IMR-90 (cell line): Measurements from ENCODE around the gene DCDC1. TPM values are rescaled to one million over a fixed set of nuclear protein-coding genes. Genes with fewer than 3 reads are reported as not detected.

Experiments
- ATAC-seq: fragments of 200-7000 bp; cut with Tn5 transposase; 2 replicates; pipeline ENCODE4 v1.9.1; 2020; ENCODE audit warnings: low read depth, mild to moderate bottlenecking, moderate library complexity
- BruUV-seq: library from RNA; stranded (reverse); fragments of 400-500 nt; replicated peaks from 2 replicates; lab custom pipeline; 2021; lab: Mats Ljungman, UMichigan
- CTCF ChIA-PET: fragments of 300-600 bp; formaldehyde crosslinking; extraction: SDS; loops from one replicate; lab custom pipeline; 2021; ENCODE audit warnings: antibody characterized with exemption; lab: Yijun Ruan, JAX
- POLR2A ChIA-PET: fragments of 300-600 bp; sonication (Branson Sonifier 250); formaldehyde crosslinking; loops from one replicate; lab custom pipeline; 2022; ENCODE audit warnings: antibody characterized with exemption; ENCODE audit not compliant: unreplicated experiment; lab: Charles Lee
- DNase-seq: peaks from one replicate; pipeline ENCODE4 v3.0.0; 2013
- H2AFZ ChIP-seq: replicated peaks from 2 replicates; pipeline ENCODE3; 2013; ENCODE audit warnings: low read length, mild to moderate bottlenecking; ENCODE audit not compliant: poor library complexity
- H2AK5ac ChIP-seq: 2 replicates; pipeline ENCODE4 v1.6.1; 2013; ENCODE audit warnings: low read depth, low read length, inconsistent platforms
- H2AK9ac ChIP-seq: replicated peaks from 2 replicates; pipeline ENCODE3; 2013; ENCODE audit warnings: mild to moderate bottlenecking, low read depth, low read length, moderate library complexity; ENCODE audit not compliant: poor library complexity
- H2BK120ac ChIP-seq: 2 replicates; pipeline ENCODE4 v1.6.1; 2013; ENCODE audit warnings: low read depth, low read length, inconsistent platforms
- H2BK15ac ChIP-seq: 3 replicates; pipeline ENCODE4 v1.6.1; 2013; ENCODE audit warnings: low read depth, low read length, inconsistent platforms
- H2BK20ac ChIP-seq: 2 replicates; pipeline ENCODE4 v1.6.1; 2013; ENCODE audit warnings: low read depth, mild to moderate bottlenecking, inconsistent platforms, low read length, moderate library complexity
- H2BK5ac ChIP-seq: 2 replicates; pipeline ENCODE4 v1.6.1; 2013; ENCODE audit warnings: mild to moderate bottlenecking, low read depth, low read length, inconsistent platforms; ENCODE audit not compliant: poor library complexity, severe bottlenecking
- H3K14ac ChIP-seq: replicated peaks from 2 replicates; pipeline ENCODE4 v1.6.1; 2013; ENCODE audit warnings: low read depth, low read length, inconsistent platforms
- H3K18ac ChIP-seq: 2 replicates; pipeline ENCODE4 v1.6.1; 2013; ENCODE audit warnings: low read depth, low read length, control low read depth
- H3K23ac ChIP-seq: 2 replicates; pipeline ENCODE4 v1.6.1; 2013; ENCODE audit warnings: low read depth, low read length, inconsistent platforms
- H3K27ac ChIP-seq: 2 replicates; pipeline ENCODE4 v1.5.1; 2013; ENCODE audit warnings: mild to moderate bottlenecking, control low read depth, low read length; ENCODE audit not compliant: insufficient read depth
- H3K27me3 ChIP-seq: 2 replicates; pipeline ENCODE4 v1.6.1; 2013; ENCODE audit warnings: low read length; ENCODE audit not compliant: control insufficient read depth, insufficient read depth
- H3K36me3 ChIP-seq: 2 replicates; pipeline ENCODE4 v1.6.1; 2013; ENCODE audit warnings: low read length, mixed read lengths; ENCODE audit not compliant: control insufficient read depth, insufficient read depth
- H3K4ac ChIP-seq: 2 replicates; pipeline ENCODE4 v1.6.1; 2013; ENCODE audit warnings: low read depth, low read length, inconsistent platforms
- H3K4me1 ChIP-seq: 2 replicates; pipeline ENCODE4 v1.6.1; 2013; ENCODE audit warnings: low read length, mixed read lengths; ENCODE audit not compliant: control insufficient read depth, insufficient read depth
- H3K4me2 ChIP-seq: 2 replicates; pipeline ENCODE4 v1.6.1; 2013; ENCODE audit warnings: low read depth, mild to moderate bottlenecking, control low read depth, low read length, moderate library complexity
- H3K4me3 ChIP-seq: 2 replicates; pipeline ENCODE4 v1.5.1; 2013; ENCODE audit warnings: low read depth, mild to moderate bottlenecking, control low read depth, low read length, moderate library complexity; ENCODE audit not compliant: insufficient read depth
- H3K56ac ChIP-seq: 2 replicates; pipeline ENCODE4 v1.6.1; 2013; ENCODE audit warnings: low read length, inconsistent platforms; ENCODE audit not compliant: insufficient read depth; ENCODE audit errors: extremely low read depth
- H3K79me1 ChIP-seq, 2 experiments: 2 replicates each; pipeline ENCODE4 v1.6.1; 2013; ENCODE audit warnings: low read length in 2 of 2, inconsistent platforms in 1 of 2, low read depth in 1 of 2
- H3K9ac ChIP-seq: 2 replicates; pipeline ENCODE4 v1.6.1; 2013; ENCODE audit warnings: low read depth, low read length, control low read depth
- H3K9me1 ChIP-seq: 2 replicates; pipeline ENCODE4 v1.6.1; 2013; ENCODE audit warnings: low read length, inconsistent platforms; ENCODE audit not compliant: insufficient read depth
- H3K9me3 ChIP-seq: 2 replicates; pipeline ENCODE4 v1.6.1; 2013; ENCODE audit warnings: low read length; ENCODE audit not compliant: control insufficient read depth, insufficient read depth
- H4K20me1 ChIP-seq: 2 replicates; pipeline ENCODE4 v1.6.1; 2013; ENCODE audit warnings: low read length, inconsistent platforms; ENCODE audit not compliant: insufficient read depth
- H4K5ac ChIP-seq: 2 replicates; pipeline ENCODE4 v1.6.1; 2013; ENCODE audit warnings: mild to moderate bottlenecking, low read depth, low read length, control low read depth
- H4K8ac ChIP-seq, 2 experiments: 2 replicates each; pipeline ENCODE4 v1.6.1; 2013; ENCODE audit warnings: low read depth in 2 of 2, low read length in 2 of 2, control low read depth in 1 of 2, inconsistent platforms in 1 of 2
- H4K91ac ChIP-seq: 2 replicates; pipeline ENCODE4 v1.6.1; 2013; ENCODE audit warnings: low read depth, low read length, inconsistent platforms; ENCODE audit not compliant: insufficient read depth
- BHLHE40 ChIP-seq: fragments of 150-350 bp; IDR thresholded peaks from 2 replicates; pipeline ENCODE4 v1.6.1; 2016; ENCODE audit warnings: mild to moderate bottlenecking, low read depth, low read length
- CEBPB ChIP-seq: IDR thresholded peaks from 2 replicates; pipeline ENCODE4 v1.6.1; 2012; ENCODE audit warnings: low read depth, low read length, improper control_type of control experiment
- CHD1 ChIP-seq: IDR thresholded peaks from 2 replicates; pipeline ENCODE4 v1.6.1; 2012; ENCODE audit warnings: low read depth, low read length, improper control_type of control experiment
- CTCF ChIP-seq: conservative IDR thresholded peaks from 2 replicates; pipeline ENCODE4 v1.5.1; 2012; ENCODE audit warnings: mild to moderate bottlenecking, low read depth, low read length, improper control_type of control experiment
- ELK1 ChIP-seq: fragments of 150-350 bp; IDR thresholded peaks from 2 replicates; pipeline ENCODE4 v1.6.1; 2016; ENCODE audit warnings: low read depth, mild to moderate bottlenecking, low read length, moderate library complexity, borderline replicate concordance
- MAFK ChIP-seq: IDR thresholded peaks from 2 replicates; pipeline ENCODE4 v1.6.1; 2012; ENCODE audit warnings: low read depth, low read length, improper control_type of control experiment
- MAZ ChIP-seq: IDR thresholded peaks from 2 replicates; pipeline ENCODE4 v1.6.1; 2012; ENCODE audit warnings: low read depth, mild to moderate bottlenecking, low read length, improper control_type of control experiment, moderate library complexity, borderline replicate concordance
- MXI1 ChIP-seq: IDR thresholded peaks from 2 replicates; pipeline ENCODE4 v1.6.1; 2012; ENCODE audit warnings: low read depth, mild to moderate bottlenecking, low read length, moderate library complexity, borderline replicate concordance
- NFE2L2 ChIP-seq: fragments of 150-350 bp; IDR thresholded peaks from 2 replicates; pipeline ENCODE4 v1.6.1; 2016; ENCODE audit warnings: low read depth, mild to moderate bottlenecking, low read length
- POLR2A ChIP-seq: IDR thresholded peaks from 2 replicates; pipeline ENCODE4 v1.6.1; 2012; ENCODE audit warnings: mild to moderate bottlenecking, low read depth, low read length
- RCOR1 ChIP-seq: IDR thresholded peaks from 2 replicates; pipeline ENCODE4 v1.6.1; 2012; ENCODE audit warnings: mild to moderate bottlenecking, low read length, improper control_type of control experiment; ENCODE audit not compliant: insufficient replicate concordance
- RFX5 ChIP-seq: IDR thresholded peaks from 2 replicates; pipeline ENCODE4 v1.8.0; 2012; ENCODE audit warnings: low read depth, mild to moderate bottlenecking, low read length, moderate library complexity
- USF2 ChIP-seq: fragments of 150-350 bp; IDR thresholded peaks from 2 replicates; pipeline ENCODE4 v1.6.1; 2017; ENCODE audit warnings: mild to moderate bottlenecking, antibody characterized with exemption, low read length, low read depth
- WGBS, 2 experiments: methylation state at CpG; one replicate each; pipeline versions ENCODE4 v1.1.5 to v1.1.7; 2013; ENCODE audit warnings: missing lambda C conversion rate in 2 of 2; ENCODE audit not compliant: insufficient read length in 1 of 2; ENCODE audit errors: extremely low coverage in 2 of 2; 5-methylcytosine and 5-hydroxymethylcytosine counted together
- dilution Hi-C: fragments of 300-500 bp; cut with HindIII; formaldehyde crosslinking; loops from one replicate; pipeline ENCODE4 v1.14.3; 2018; ENCODE audit warnings: low sequenced_read_pairs; ENCODE audit not compliant: unreplicated experiment
- in situ Hi-C: fragments of 300-500 bp; cut with MboI; formaldehyde crosslinking; loops from 3 replicates; pipeline ENCODE4 v1.14.3; 2019; ENCODE audit warnings: low sequenced_read_pairs, inconsistent platforms, mixed read lengths
- intact Hi-C: fragments of 100-400 bp; cut with micrococcal nuclease; formaldehyde crosslinking; loops from 2 replicates; pipeline ENCODE4 v1.10.0; 2022
- polyA plus RNA-seq, 3 experiments: library from polyadenylated mRNA; depleted of rRNA; stranded (reverse); fragments of >200 nt; gene quantifications; 2 replicates each; pipeline ENCODE4 v1.2.3, GENCODE V29; 2012; ENCODE audit warnings: low replicate concordance in 1 of 3
- total RNA-seq: library from RNA; depleted of rRNA; stranded (reverse); fragments of >200 nt; gene quantifications from 2 replicates; pipeline ENCODE4 v1.2.3, GENCODE V29; 2012

The DCDC1 gene
- total and polyA plus RNA-seq, 2 of the 4 experiments (the other 2 are of a cell fraction) = not detected

- H2AFZ ChIP-seq = no peak overlapping the region
- H3K4me1 ChIP-seq = peaks cover 2% of the 10 kb centered on the region
- no CpG with 5 or more reads among the region's 2 CpGs for WGBS, 2 experiments
- H2BK5ac ChIP-seq = no peak overlapping the region
- DNase-seq (peak; percentile 16), ATAC-seq (peak; percentile 59)
- H3K79me1 ChIP-seq = peaks cover 0 to 3% of the 10 kb centered on the region in 2 experiments; a peak in 1 of 4 replicates
- no peak overlapping the region for H3K23ac ChIP-seq
- H3K4me3 ChIP-seq = no peak overlapping the region
- H2BK15ac ChIP-seq = no peak overlapping the region
- intact Hi-C loops = no loop called here
- BruUV-seq = no TSS peak
- H4K91ac ChIP-seq = no peak overlapping the region
- no peak overlapping the region for H2AK9ac ChIP-seq
- H4K8ac ChIP-seq = no peak overlapping the region
- no peaks in the 10 kb centered on the region for H3K36me3 ChIP-seq
- no peak overlapping the region for H3K14ac ChIP-seq
- ChIA-PET CTCF (no interaction called here), POLR2A (interaction anchor here (0.7 kb wide), 1 partner anchor 14 kb away, joined by 4 read pairs; no protein-coding TSS in a partner anchor)
- H3K4ac ChIP-seq = no peak overlapping the region
- in situ Hi-C loops = no loop called here
- H2BK120ac ChIP-seq = no peak overlapping the region
- peaks cover 15% of the 10 kb centered on the region; the same call in 1 of the 2 replicates for H3K9me1 ChIP-seq
- H3K9me3 ChIP-seq = no peaks in the 10 kb centered on the region
- H3K27me3 ChIP-seq = no peaks in the 10 kb centered on the region
- H3K27ac ChIP-seq = no peak overlapping the region
- H3K56ac ChIP-seq = no peak overlapping the region
- TF ChIP-seq CEBPB = no peak
- TF ChIP-seq CTCF = no peak
- no peak for TF ChIP-seq MAFK
- TF ChIP-seq MAZ = no peak
- no peak for TF ChIP-seq ELK1
- TF ChIP-seq RCOR1 = no peak
- no peak for TF ChIP-seq RFX5
- no peak for TF ChIP-seq USF2
- TF ChIP-seq POLR2A = no peak
- no peak for TF ChIP-seq BHLHE40
- no peak for TF ChIP-seq MXI1
- no peak for TF ChIP-seq CHD1
- TF ChIP-seq NFE2L2 = no peak
- no peak overlapping the region for H3K18ac ChIP-seq
- H4K5ac ChIP-seq = no peak overlapping the region
- no peak overlapping the region for H3K9ac ChIP-seq
- no peaks in the 10 kb centered on the region for H4K20me1 ChIP-seq
- dilution Hi-C loops = no loop called here
- no peak overlapping the region for H2BK20ac ChIP-seq
- no peak overlapping the region for H3K4me2 ChIP-seq
- H2AK5ac ChIP-seq = no peak overlapping the region
These were observed 17.8 kb upstream of the DCDC1 start for GRCh38 chr11:31387379-31387778.
